GM23338 (cell line): Measurements from ENCODE around the gene LUZP2. TPM values are rescaled to one million over a fixed set of nuclear protein-coding genes. Genes with fewer than 3 reads are reported as not detected.

Source experiments
- ATAC-seq: fragments of 200-7000 bp; cut with Tn5 transposase; 3 replicates; pipeline ENCODE4 v1.9.1; 2020
- DNase-seq: peaks from one replicate; pipeline ENCODE4 v3.0.0-alpha.2; 2015; ENCODE audit warnings: low spot score
- H2AFZ ChIP-seq: fragments of 200-600 bp; sonication (generic); 2 replicates; pipeline ENCODE4 v1.8.0; 2016; ENCODE audit warnings: antibody characterized with exemption, mild to moderate bottlenecking, moderate library complexity
- H3F3A ChIP-seq: fragments of 200-600 bp; sonication (generic); replicated peaks from 2 replicates; pipeline ENCODE4 v1.8.0; 2017; ENCODE audit warnings: antibody characterized with exemption, mixed run types, low read depth
- H3K27ac ChIP-seq: fragments of 200-600 bp; sonication (generic); 2 replicates; pipeline ENCODE4 v1.6.1; 2016; ENCODE audit warnings: low read depth
- H3K27me3 ChIP-seq: fragments of 200-600 bp; sonication (generic); 2 replicates; pipeline ENCODE4 v1.8.0; 2016; ENCODE audit warnings: mild to moderate bottlenecking, mixed run types, moderate library complexity; ENCODE audit not compliant: insufficient read depth
- H3K36me3 ChIP-seq: fragments of 200-600 bp; sonication (generic); 2 replicates; pipeline ENCODE4 v1.8.0; 2016; ENCODE audit warnings: mild to moderate bottlenecking; ENCODE audit not compliant: insufficient read depth
- H3K4me1 ChIP-seq: fragments of 200-600 bp; sonication (generic); 2 replicates; pipeline ENCODE4 v1.8.0; 2016; ENCODE audit warnings: mild to moderate bottlenecking, moderate library complexity; ENCODE audit not compliant: insufficient read depth
- H3K4me2 ChIP-seq: fragments of 200-600 bp; sonication (generic); 2 replicates; pipeline ENCODE4 v1.7.1; 2017; ENCODE audit warnings: mixed run types
- H3K4me3 ChIP-seq: fragments of 200-600 bp; sonication (generic); 2 replicates; pipeline ENCODE4 v1.6.1; 2016; ENCODE audit warnings: mixed run types
- H3K79me2 ChIP-seq: fragments of 200-600 bp; sonication (generic); replicated peaks from 2 replicates; pipeline ENCODE4 v1.8.0; 2017; ENCODE audit warnings: mild to moderate bottlenecking; ENCODE audit not compliant: insufficient read depth
- H3K9me2 ChIP-seq: fragments of 200-600 bp; sonication (generic); 2 replicates; pipeline ENCODE4 v1.8.0; 2017; ENCODE audit not compliant: insufficient read depth
- H4K20me1 ChIP-seq: fragments of 200-600 bp; sonication (generic); replicated peaks from 2 replicates; pipeline ENCODE4 v1.8.0; 2017; ENCODE audit warnings: mild to moderate bottlenecking; ENCODE audit not compliant: insufficient read depth
- H3K27ac Mint-ChIP-seq: 2 replicates; pipeline ENCODE4 v1.8.0; 2020; ENCODE audit warnings: inconsistent platforms, mild to moderate bottlenecking, moderate library complexity, mixed read lengths
- H3K27me3 Mint-ChIP-seq: 3 replicates; pipeline ENCODE4 v1.8.0; 2022; ENCODE audit warnings: low read depth, mild to moderate bottlenecking, moderate library complexity, mixed read lengths, inconsistent platforms; ENCODE audit not compliant: insufficient read depth, poor library complexity
- H3K36me3 Mint-ChIP-seq: 3 replicates; pipeline ENCODE4 v1.8.0; 2021; ENCODE audit warnings: low read depth, mild to moderate bottlenecking, inconsistent platforms, moderate library complexity, mixed read lengths
- H3K4me1 Mint-ChIP-seq: 3 replicates; pipeline ENCODE4 v1.8.0; 2020; ENCODE audit warnings: mild to moderate bottlenecking, inconsistent platforms, mixed read lengths
- H3K4me3 Mint-ChIP-seq: 3 replicates; pipeline ENCODE4 v1.8.0; 2021; ENCODE audit warnings: moderate library complexity, mild to moderate bottlenecking, inconsistent platforms, mixed read lengths
- H3K9me3 Mint-ChIP-seq: 3 replicates; pipeline ENCODE4 v1.8.0; 2020; ENCODE audit warnings: moderate library complexity, mild to moderate bottlenecking, inconsistent platforms, mixed read lengths
- CREB1 ChIP-seq: fragments of 250-450 bp; sonication (Bioruptor Pico); IDR thresholded peaks from 2 replicates; pipeline ENCODE4 v1.5.0; 2020; ENCODE audit warnings: low read depth, mild to moderate bottlenecking, moderate library complexity
- CTCF ChIP-seq, 2 experiments: fragments of 200-600 bp in 1 of 2; sonication (generic) in 1 of 2; conservative IDR thresholded peaks; 2 replicates each; pipeline versions ENCODE4 v1.5.1 to v1.6.1; 2016 to 2017; ENCODE audit warnings: antibody characterized with exemption in 2 of 2, low read depth in 2 of 2, mild to moderate bottlenecking in 2 of 2, moderate library complexity in 1 of 2
- EZH2 ChIP-seq: fragments of 200-600 bp; sonication (generic); IDR thresholded peaks from one replicate; pipeline ENCODE4 v1.8.0; 2017; ENCODE audit warnings: antibody characterized with exemption, mild to moderate bottlenecking, low read depth; ENCODE audit not compliant: unreplicated experiment
- EZH2phosphoT487 ChIP-seq: fragments of 200-600 bp; sonication (generic); IDR thresholded peaks from one replicate; pipeline ENCODE4 v1.8.1; 2018; ENCODE audit warnings: antibody characterized with exemption; ENCODE audit not compliant: unreplicated experiment
- JUNB ChIP-seq: IDR thresholded peaks from one replicate; pipeline ENCODE4 v1.6.1; 2016; ENCODE audit warnings: antibody characterized with exemption; ENCODE audit not compliant: unreplicated experiment
- NANOG ChIP-seq: IDR thresholded peaks from 2 replicates; pipeline ENCODE4 v1.6.1; 2016; ENCODE audit warnings: antibody characterized with exemption, borderline replicate concordance
- POLR2AphosphoS5 ChIP-seq: IDR thresholded peaks from 2 replicates; pipeline ENCODE4 v1.6.1; 2016; ENCODE audit warnings: antibody characterized with exemption, low read depth
- STAT1 ChIP-seq: IDR thresholded peaks from one replicate; pipeline ENCODE4 v1.6.1; 2016; ENCODE audit warnings: antibody characterized with exemption; ENCODE audit not compliant: unreplicated experiment
- ZNF114 ChIP-seq: fragments of 250-450 bp; sonication (Bioruptor Pico); IDR thresholded peaks from 2 replicates; pipeline ENCODE4 v1.5.0; 2020; ENCODE audit warnings: mild to moderate bottlenecking, moderate library complexity
- ZNF331 ChIP-seq: fragments of 250-450 bp; sonication (Bioruptor Pico); IDR thresholded peaks from 2 replicates; pipeline ENCODE4 v1.5.0; 2020; ENCODE audit warnings: low read depth, mild to moderate bottlenecking, moderate library complexity
- polyA plus RNA-seq: library from polyadenylated mRNA; unstranded; fragments of >200 nt; fragmentation: Nextera tagmentation; extraction: Ambion mirVana; gene quantifications from 2 replicates; pipeline ENCODE4 v1.2.1, GENCODE V29; 2016
- total RNA-seq: library from RNA; depleted of rRNA; stranded (reverse); fragments of >200 nt; shearing (Covaris generic); gene quantifications from 2 replicates; pipeline ENCODE4 v1.2.3, GENCODE V29; 2014
- TF ChIP-seq, protein P1 (sequence below): fragments of 250-450 bp; sonication (Bioruptor Pico); IDR thresholded peaks from 2 replicates; pipeline ENCODE4 v1.5.0; 2020; ENCODE audit warnings: mild to moderate bottlenecking, moderate library complexity
- TF ChIP-seq, protein P2 (sequence below): IDR thresholded peaks from one replicate; pipeline ENCODE4 v1.6.1; 2018; ENCODE audit warnings: antibody characterized with exemption; ENCODE audit not compliant: unreplicated experiment
- TF ChIP-seq, protein P3 (sequence below): IDR thresholded peaks from 2 replicates; pipeline ENCODE4 v1.6.1; 2016; ENCODE audit warnings: antibody characterized with exemption

LUZP2 gene
- total and polyA plus RNA-seq, 2 experiments from 2014 or later, result 2.0 to 9.2 TPM

DNA sequence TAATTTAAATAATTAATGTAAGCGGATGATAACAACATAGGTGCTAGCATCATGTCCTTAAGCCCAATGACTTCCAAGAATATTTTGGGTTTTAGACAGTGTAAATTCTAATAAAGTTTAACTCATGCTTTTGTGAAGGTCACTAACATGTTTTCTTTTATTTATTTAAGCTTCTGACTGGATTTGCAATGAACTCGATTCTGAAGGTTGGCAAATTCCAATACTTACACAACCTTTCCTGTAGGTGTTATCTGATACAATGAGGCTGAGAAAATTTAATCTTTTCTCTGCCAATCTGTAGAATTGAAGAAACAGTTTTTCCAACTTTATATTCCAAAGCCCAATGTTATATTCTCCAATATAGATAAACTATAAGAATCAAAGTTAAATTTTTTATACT is 311.3 kb downstream of the LUZP2 start:
- Histone ChIP-seq H3K27ac (no peak overlapping the region), H3K4me2 (no peak overlapping the region), H3K79me2 (no peaks in the 10 kb centered on the region), H3F3A (no peaks in the 10 kb centered on the region), H3K36me3 (no peaks in the 10 kb centered on the region), H2AFZ (no peak overlapping the region), H3K4me3 (no peak overlapping the region), H3K4me1 (no peaks in the 10 kb centered on the region), H4K20me1 (no peaks in the 10 kb centered on the region), H3K27me3 (no peaks in the 10 kb centered on the region), H3K9me2 (no peaks in the 10 kb centered on the region)
- no peaks in the 10 kb centered on the region for H3K4me1 Mint-ChIP-seq
- no peak overlapping the region for H3K4me3 Mint-ChIP-seq
- H3K27me3 Mint-ChIP-seq, result peaks cover 2% of the 10 kb centered on the region
- TF ChIP-seq JUNB (no peak), NANOG (no peak), ZNF114 (CRISPR knock-in tag) (no peak), CTCF (conservative IDR thresholded peaks at IDR 0.05; ENCODE audit: low read depth in 2 of 2) (no peak), ZNF331 (no peak), EZH2 (no peak), POLR2AphosphoS5 (no peak), CREB1 (CRISPR knock-in tag) (no peak), STAT1 (no peak), EZH2phosphoT487 (no peak)
- TF ChIP-seq, protein P1, sequence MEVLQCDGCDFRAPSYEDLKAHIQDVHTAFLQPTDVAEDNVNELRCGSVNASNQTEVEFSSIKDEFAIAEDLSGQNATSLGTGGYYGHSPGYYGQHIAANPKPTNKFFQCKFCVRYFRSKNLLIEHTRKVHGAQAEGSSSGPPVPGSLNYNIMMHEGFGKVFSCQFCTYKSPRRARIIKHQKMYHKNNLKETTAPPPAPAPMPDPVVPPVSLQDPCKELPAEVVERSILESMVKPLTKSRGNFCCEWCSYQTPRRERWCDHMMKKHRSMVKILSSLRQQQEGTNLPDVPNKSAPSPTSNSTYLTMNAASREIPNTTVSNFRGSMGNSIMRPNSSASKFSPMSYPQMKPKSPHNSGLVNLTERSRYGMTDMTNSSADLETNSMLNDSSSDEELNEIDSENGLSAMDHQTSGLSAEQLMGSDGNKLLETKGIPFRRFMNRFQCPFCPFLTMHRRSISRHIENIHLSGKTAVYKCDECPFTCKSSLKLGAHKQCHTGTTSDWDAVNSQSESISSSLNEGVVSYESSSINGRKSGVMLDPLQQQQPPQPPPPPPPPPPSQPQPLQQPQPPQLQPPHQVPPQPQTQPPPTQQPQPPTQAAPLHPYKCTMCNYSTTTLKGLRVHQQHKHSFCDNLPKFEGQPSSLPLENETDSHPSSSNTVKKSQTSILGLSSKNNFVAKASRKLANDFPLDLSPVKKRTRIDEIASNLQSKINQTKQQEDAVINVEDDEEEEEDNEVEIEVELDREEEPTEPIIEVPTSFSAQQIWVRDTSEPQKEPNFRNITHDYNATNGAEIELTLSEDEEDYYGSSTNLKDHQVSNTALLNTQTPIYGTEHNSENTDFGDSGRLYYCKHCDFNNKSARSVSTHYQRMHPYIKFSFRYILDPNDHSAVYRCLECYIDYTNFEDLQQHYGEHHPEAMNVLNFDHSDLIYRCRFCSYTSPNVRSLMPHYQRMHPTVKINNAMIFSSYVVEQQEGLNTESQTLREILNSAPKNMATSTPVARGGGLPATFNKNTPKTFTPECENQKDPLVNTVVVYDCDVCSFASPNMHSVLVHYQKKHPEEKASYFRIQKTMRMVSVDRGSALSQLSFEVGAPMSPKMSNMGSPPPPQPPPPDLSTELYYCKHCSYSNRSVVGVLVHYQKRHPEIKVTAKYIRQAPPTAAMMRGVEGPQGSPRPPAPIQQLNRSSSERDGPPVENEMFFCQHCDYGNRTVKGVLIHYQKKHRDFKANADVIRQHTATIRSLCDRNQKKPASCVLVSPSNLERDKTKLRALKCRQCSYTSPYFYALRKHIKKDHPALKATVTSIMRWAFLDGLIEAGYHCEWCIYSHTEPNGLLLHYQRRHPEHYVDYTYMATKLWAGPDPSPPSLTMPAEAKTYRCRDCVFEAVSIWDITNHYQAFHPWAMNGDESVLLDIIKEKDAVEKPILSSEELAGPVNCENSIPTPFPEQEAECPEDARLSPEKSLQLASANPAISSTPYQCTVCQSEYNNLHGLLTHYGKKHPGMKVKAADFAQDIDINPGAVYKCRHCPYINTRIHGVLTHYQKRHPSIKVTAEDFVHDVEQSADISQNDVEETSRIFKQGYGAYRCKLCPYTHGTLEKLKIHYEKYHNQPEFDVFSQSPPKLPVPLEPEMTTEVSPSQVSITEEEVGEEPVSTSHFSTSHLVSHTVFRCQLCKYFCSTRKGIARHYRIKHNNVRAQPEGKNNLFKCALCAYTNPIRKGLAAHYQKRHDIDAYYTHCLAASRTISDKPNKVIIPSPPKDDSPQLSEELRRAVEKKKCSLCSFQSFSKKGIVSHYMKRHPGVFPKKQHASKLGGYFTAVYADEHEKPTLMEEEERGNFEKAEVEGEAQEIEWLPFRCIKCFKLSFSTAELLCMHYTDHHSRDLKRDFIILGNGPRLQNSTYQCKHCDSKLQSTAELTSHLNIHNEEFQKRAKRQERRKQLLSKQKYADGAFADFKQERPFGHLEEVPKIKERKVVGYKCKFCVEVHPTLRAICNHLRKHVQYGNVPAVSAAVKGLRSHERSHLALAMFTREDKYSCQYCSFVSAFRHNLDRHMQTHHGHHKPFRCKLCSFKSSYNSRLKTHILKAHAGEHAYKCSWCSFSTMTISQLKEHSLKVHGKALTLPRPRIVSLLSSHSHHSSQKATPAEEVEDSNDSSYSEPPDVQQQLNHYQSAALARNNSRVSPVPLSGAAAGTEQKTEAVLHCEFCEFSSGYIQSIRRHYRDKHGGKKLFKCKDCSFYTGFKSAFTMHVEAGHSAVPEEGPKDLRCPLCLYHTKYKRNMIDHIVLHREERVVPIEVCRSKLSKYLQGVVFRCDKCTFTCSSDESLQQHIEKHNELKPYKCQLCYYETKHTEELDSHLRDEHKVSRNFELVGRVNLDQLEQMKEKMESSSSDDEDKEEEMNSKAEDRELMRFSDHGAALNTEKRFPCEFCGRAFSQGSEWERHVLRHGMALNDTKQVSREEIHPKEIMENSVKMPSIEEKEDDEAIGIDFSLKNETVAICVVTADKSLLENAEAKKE (CRISPR knock-in tag), result no peak
- TF ChIP-seq, protein P2, sequence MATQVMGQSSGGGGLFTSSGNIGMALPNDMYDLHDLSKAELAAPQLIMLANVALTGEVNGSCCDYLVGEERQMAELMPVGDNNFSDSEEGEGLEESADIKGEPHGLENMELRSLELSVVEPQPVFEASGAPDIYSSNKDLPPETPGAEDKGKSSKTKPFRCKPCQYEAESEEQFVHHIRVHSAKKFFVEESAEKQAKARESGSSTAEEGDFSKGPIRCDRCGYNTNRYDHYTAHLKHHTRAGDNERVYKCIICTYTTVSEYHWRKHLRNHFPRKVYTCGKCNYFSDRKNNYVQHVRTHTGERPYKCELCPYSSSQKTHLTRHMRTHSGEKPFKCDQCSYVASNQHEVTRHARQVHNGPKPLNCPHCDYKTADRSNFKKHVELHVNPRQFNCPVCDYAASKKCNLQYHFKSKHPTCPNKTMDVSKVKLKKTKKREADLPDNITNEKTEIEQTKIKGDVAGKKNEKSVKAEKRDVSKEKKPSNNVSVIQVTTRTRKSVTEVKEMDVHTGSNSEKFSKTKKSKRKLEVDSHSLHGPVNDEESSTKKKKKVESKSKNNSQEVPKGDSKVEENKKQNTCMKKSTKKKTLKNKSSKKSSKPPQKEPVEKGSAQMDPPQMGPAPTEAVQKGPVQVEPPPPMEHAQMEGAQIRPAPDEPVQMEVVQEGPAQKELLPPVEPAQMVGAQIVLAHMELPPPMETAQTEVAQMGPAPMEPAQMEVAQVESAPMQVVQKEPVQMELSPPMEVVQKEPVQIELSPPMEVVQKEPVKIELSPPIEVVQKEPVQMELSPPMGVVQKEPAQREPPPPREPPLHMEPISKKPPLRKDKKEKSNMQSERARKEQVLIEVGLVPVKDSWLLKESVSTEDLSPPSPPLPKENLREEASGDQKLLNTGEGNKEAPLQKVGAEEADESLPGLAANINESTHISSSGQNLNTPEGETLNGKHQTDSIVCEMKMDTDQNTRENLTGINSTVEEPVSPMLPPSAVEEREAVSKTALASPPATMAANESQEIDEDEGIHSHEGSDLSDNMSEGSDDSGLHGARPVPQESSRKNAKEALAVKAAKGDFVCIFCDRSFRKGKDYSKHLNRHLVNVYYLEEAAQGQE, result no peak
- TF ChIP-seq, protein P3, sequence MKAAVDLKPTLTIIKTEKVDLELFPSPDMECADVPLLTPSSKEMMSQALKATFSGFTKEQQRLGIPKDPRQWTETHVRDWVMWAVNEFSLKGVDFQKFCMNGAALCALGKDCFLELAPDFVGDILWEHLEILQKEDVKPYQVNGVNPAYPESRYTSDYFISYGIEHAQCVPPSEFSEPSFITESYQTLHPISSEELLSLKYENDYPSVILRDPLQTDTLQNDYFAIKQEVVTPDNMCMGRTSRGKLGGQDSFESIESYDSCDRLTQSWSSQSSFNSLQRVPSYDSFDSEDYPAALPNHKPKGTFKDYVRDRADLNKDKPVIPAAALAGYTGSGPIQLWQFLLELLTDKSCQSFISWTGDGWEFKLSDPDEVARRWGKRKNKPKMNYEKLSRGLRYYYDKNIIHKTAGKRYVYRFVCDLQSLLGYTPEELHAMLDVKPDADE, result no peak
- no peak for ATAC-seq
- no peak for DNase-seq
- H3K27ac Mint-ChIP-seq, result no peak overlapping the region
- H3K9me3 Mint-ChIP-seq, result peaks cover 8% of the 10 kb centered on the region
- H3K36me3 Mint-ChIP-seq, result no peaks in the 10 kb centered on the region; the same call in 2 of the 3 replicates
